Thyroid gland (tissue), 4 donors: ENCODE measurements around the gene PPDPF. TPM values are rescaled to one million over a fixed set of nuclear protein-coding genes. Genes with fewer than 3 reads are reported as not detected.

Source experiments
- DNase-seq, 2 donors: peaks; one replicate each; pipeline ENCODE4 v3.0.0-alpha.2; 2019
- H3K27ac ChIP-seq, 3 donors: fragments of 200-600 bp; sonication (generic); 1 replicate in 2 of 3; 2 replicates in 1 of 3; pipeline ENCODE4 v1.5.1; 2016 to 2019; ENCODE audit warnings: mild to moderate bottlenecking in 1 of 3, moderate library complexity in 1 of 3
- H3K27me3 ChIP-seq: fragments of 200-600 bp; sonication (generic); one replicate; pipeline ENCODE4 v1.5.1; 2019
- H3K36me3 ChIP-seq, 2 donors: fragments of 200-600 bp; sonication (generic); one replicate each; pipeline ENCODE4 v1.5.1; 2016 to 2019
- H3K4me1 ChIP-seq, 2 donors: fragments of 200-600 bp; sonication (generic); one replicate each; pipeline ENCODE4 v1.5.1; 2017 to 2019
- H3K4me3 ChIP-seq, 3 donors: fragments of 200-600 bp; sonication (generic); replicated peaks in 1 of 3; 1 replicate in 2 of 3; 2 replicates in 1 of 3; pipeline ENCODE4 v1.5.1; 2016; ENCODE audit warnings: mild to moderate bottlenecking in 1 of 3
- H3K9me3 ChIP-seq: fragments of 200-600 bp; sonication (generic); one replicate; pipeline ENCODE4 v1.5.1; 2017
- POLR2A ChIP-seq, 2 donors: fragments of 450-650 bp; IDR thresholded peaks; one replicate each; pipeline ENCODE4 v1.6.1; 2017; ENCODE audit warnings: antibody characterized with exemption in 2 of 2, mild to moderate bottlenecking in 2 of 2, moderate library complexity in 1 of 2
- WGBS, 2 donors: methylation state at CpG; one replicate each; pipeline ENCODE4 v1.1.5; 2017; 5-methylcytosine and 5-hydroxymethylcytosine counted together
- intact Hi-C: fragments of 100-400 bp; cut with DNase I; formaldehyde crosslinking; loops from one replicate; pipeline ENCODE4 v1.15.1; 2023
- total RNA-seq, 4 donors: library from RNA; depleted of rRNA; stranded (reverse); fragments of >200 nt; gene quantifications; one replicate each; pipeline ENCODE4 v1.2.3, GENCODE V29; 2016
- TF ChIP-seq, protein P1 (sequence below), 6 experiments: fragments of 200-600 bp in 3 of 6; fragments of 450-650 bp in 3 of 6; sonication (generic) in 3 of 6; IDR thresholded peaks; one replicate each; pipeline ENCODE4 v1.5.1; 2016 to 2019; ENCODE audit warnings: antibody characterized with exemption in 6 of 6, mild to moderate bottlenecking in 2 of 6, inconsistent platforms in 1 of 6, moderate library complexity in 1 of 6

The PPDPF gene
- total RNA-seq, 4 donors from 2014 or later, result 82.0 to 226 (median 146) TPM

GRCh38 chr20:63542696-63543095, 22.1 kb downstream of the PPDPF start:
- TF ChIP-seq POLR2A (IDR thresholded peaks at IDR 0.05), result no peak
- TF ChIP-seq, protein P1, sequence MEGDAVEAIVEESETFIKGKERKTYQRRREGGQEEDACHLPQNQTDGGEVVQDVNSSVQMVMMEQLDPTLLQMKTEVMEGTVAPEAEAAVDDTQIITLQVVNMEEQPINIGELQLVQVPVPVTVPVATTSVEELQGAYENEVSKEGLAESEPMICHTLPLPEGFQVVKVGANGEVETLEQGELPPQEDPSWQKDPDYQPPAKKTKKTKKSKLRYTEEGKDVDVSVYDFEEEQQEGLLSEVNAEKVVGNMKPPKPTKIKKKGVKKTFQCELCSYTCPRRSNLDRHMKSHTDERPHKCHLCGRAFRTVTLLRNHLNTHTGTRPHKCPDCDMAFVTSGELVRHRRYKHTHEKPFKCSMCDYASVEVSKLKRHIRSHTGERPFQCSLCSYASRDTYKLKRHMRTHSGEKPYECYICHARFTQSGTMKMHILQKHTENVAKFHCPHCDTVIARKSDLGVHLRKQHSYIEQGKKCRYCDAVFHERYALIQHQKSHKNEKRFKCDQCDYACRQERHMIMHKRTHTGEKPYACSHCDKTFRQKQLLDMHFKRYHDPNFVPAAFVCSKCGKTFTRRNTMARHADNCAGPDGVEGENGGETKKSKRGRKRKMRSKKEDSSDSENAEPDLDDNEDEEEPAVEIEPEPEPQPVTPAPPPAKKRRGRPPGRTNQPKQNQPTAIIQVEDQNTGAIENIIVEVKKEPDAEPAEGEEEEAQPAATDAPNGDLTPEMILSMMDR (IDR thresholded peaks at IDR 0.05), result no peak
- DNase-seq, result no peak
- 93% methylated on average over 7 of the region's 10 CpGs; no CpG with 5 or more reads in 1 of the 2 donors for WGBS, 2 donors
- intact Hi-C loops, result no loop called here
- Histone ChIP-seq H3K36me3 (no peaks in the 10 kb centered on the region), H3K4me3 (no peak overlapping the region), H3K4me1 (peaks cover 11 to 15% of the 10 kb centered on the region in 2 donors), H3K27me3 (no peaks in the 10 kb centered on the region), H3K9me3 (no peaks in the 10 kb centered on the region), H3K27ac (no peak overlapping the region)

GRCh38 chr20:63543131-63543530, 22.6 kb downstream of the PPDPF start:
- WGBS, 2 donors, result 85 to 96% methylated on average over 6 to 7 of the region's 10 CpGs
- TF ChIP-seq, protein P1 (IDR thresholded peaks at IDR 0.05), result no peak
- TF ChIP-seq POLR2A (IDR thresholded peaks at IDR 0.05), result no peak
- H3K4me3 ChIP-seq, result no peak overlapping the region
- intact Hi-C loops, result no loop called here
- no peak for DNase-seq
- no peaks in the 10 kb centered on the region for H3K27me3 ChIP-seq
- no peak overlapping the region for H3K27ac ChIP-seq
- peaks cover 9 to 11% of the 10 kb centered on the region in 2 donors for H3K4me1 ChIP-seq
- H3K9me3 ChIP-seq, result no peaks in the 10 kb centered on the region
- H3K36me3 ChIP-seq, result no peaks in the 10 kb centered on the region

DNA sequence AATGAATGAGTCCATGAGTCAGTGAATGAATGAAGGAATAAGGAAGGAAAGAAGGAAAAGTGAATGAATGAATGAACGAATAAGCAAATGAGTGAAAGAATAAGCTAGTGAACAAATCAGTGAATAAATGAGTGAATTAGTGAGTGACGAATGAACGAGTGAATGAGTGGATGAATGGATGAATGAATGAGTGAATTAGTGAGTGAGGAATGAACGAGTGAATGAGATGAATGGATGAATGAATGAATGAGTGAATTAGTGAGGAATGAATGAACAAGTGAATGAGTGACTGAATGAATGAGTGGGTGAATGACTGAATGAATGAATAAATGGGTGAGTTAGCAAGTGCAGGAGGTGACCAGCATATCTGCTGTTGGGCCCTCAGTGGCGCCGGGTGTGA, 23.2 kb downstream of the PPDPF start:
- H3K36me3 ChIP-seq, result no peaks in the 10 kb centered on the region
- no peaks in the 10 kb centered on the region for H3K9me3 ChIP-seq
- TF ChIP-seq, protein P1 (IDR thresholded peaks at IDR 0.05), result no peak
- no peak for TF ChIP-seq POLR2A (IDR thresholded peaks at IDR 0.05)
- H3K4me1 ChIP-seq, result peaks cover 3 to 5% of the 10 kb centered on the region in 2 donors
- H3K27ac ChIP-seq, result no peak overlapping the region
- no peak for DNase-seq
- intact Hi-C loops, result no loop called here
- H3K27me3 ChIP-seq, result no peaks in the 10 kb centered on the region
- no peak overlapping the region for H3K4me3 ChIP-seq
- 88 to 89% methylated on average over 6 of the region's 6 CpGs for WGBS, 2 donors

DNA sequence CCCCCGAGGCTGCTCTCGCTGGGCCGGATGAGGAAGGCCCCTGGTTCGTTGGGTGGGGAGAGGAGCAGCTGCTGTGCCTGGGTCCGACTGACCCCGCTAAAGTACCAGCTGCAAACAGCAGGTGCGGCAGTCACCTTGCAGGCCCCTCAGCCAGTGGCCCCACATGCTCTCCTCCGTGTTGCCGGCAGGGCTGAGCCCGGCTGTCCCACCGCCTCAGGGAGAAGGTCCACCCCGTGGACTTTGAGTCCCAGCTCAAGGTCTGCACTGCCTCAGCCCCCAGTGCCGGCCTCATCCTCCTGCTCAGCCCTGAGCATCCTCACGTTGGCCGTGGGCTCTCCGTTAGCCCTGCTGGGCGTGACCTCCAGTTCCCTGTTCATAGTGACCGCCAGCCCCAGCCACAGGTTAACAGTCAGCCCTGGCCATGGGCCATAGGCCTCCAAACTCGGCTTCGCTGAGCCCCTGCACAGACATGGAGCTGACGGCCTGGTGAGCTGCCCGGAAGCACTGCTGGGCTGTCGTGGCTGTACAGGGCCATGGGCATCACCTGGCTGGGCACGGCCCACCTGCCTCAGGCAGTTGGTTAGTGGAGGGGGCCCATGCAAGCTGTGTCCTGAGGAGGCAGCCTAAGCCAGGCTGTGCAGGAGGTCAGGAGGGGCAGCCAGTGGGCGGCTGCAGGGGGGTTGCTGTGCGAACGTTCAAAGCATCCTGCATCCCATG, 23.8 kb downstream of the PPDPF start:
- intact Hi-C loops, result no loop called here
- 75 to 84% methylated on average over 4 to 21 of the region's 27 CpGs for WGBS, 2 donors
- TF ChIP-seq POLR2A (IDR thresholded peaks at IDR 0.05), result no peak
- TF ChIP-seq, protein P1 (IDR thresholded peaks at IDR 0.05), result no peak
- H3K27ac ChIP-seq, result no peak overlapping the region
- no peaks in the 10 kb centered on the region for H3K27me3 ChIP-seq
- no peaks in the 10 kb centered on the region for H3K4me1 ChIP-seq
- DNase-seq, result no peak
- H3K9me3 ChIP-seq, result no peaks in the 10 kb centered on the region
- H3K4me3 ChIP-seq, result no peak overlapping the region
- H3K36me3 ChIP-seq, result no peaks in the 10 kb centered on the region

DNA sequence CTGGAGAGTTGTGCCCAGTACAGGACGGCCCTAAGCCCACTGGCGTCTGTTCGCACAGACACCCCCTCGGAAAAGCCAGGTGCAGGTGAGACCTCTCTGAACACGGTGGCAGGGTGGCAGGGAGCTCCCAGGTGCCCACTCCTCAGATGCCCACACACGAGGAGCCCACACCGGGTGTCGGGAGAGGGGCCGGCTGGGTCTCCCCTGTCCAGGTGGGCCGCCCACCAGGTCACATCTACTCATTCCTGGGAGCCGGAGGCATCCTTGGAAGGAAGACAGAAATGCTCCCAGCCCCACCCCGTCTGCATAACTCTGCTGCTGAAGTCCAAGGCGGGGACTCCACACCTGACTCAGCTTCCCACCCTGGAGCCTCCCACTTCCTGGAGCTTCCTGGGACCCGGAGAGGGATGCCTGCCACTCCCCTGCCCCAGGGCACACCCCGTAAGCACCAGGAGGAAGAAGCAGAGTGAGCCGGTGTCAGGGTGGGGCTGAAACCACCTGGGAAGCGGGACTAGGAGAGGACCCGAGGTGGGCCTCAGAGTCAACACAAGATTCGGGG, 24.5 kb downstream of the PPDPF start:
- no peaks in the 10 kb centered on the region for H3K36me3 ChIP-seq
- DNase-seq, result no peak
- intact Hi-C loops, result no loop called here
- 68 to 82% methylated on average over 9 to 17 of the region's 19 CpGs for WGBS, 2 donors
- no peaks in the 10 kb centered on the region for H3K9me3 ChIP-seq
- H3K27me3 ChIP-seq, result no peaks in the 10 kb centered on the region
- H3K4me3 ChIP-seq, result no peak overlapping the region
- no peak for TF ChIP-seq POLR2A (IDR thresholded peaks at IDR 0.05)
- TF ChIP-seq, protein P1 (IDR thresholded peaks at IDR 0.05), result no peak
- H3K27ac ChIP-seq, result no peak overlapping the region
- H3K4me1 ChIP-seq, result no peaks in the 10 kb centered on the region
